ENCODE results near the gene TMEM209. TPM values are rescaled to one million over a fixed set of nuclear protein-coding genes. Genes with fewer than 3 reads are reported as not detected.
A peak's percentile ranks its signal among the peaks of the same experiment; 100 is the strongest.

Gene TMEM209
- polyA plus RNA-seq, 2 of the 4 experiments (the other 2 are of a cell fraction), result 12.8 to 36.6 TPM

DNA sequence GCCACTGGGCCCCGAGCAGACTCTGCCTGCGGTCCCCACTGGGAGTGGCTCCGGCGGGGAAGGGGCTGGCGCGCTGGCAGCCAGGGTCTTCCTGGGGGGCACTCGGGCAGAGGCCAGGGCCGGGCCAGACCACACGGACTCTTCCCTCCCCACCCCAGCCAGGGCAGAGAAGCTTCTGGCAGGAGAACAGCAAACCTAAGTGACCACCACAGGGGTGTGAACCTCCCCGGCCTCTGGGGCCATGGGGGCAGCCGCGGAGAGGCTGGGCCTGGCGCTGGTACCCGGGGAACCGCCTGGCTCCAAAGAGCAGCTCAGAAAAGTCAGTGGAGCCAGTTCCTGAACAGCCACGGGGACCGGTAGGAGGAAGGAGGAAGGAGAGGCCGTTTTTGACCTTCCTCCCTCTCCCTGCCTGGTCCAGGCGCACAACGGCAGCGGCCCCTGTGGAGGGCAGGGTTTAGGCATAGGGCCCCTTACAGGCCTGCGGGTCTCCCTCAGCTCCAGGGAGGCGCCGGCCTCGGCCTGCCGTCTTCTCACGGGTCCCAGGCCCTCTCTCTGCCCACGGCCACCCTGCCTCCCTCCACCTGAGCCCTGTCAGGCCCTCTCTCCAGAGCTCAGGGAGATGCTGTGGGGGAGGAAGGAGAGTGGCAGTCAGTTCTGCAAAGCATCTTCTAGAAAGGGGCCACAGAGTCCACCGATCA is 51.8 kb downstream of the TMEM209 start:
- no peak overlapping the region for H3K4me3 ChIP-seq
- ChIA-PET POLR2A (no interaction called here), CTCF (no interaction called here)
- peaks cover 10% of the 10 kb centered on the region for H3K9me3 ChIP-seq
- FAIRE-seq (no peak), DNase-seq (ENCODE audit: low read depth in 1 of 2, low spot score in 1 of 2) (no peak), ATAC-seq (peak; percentile 37 to 40; a peak in 4 of 6 replicates)
- no peak overlapping the region for H3K27ac ChIP-seq
- TF ChIP-seq ZSCAN20 (CRISPR knock-in tag; IDR thresholded peaks at IDR 0.05), result no peak
- TF ChIP-seq RARB (CRISPR knock-in tag; IDR thresholded peaks at IDR 0.05), result no peak
- TF ChIP-seq, protein P1, sequence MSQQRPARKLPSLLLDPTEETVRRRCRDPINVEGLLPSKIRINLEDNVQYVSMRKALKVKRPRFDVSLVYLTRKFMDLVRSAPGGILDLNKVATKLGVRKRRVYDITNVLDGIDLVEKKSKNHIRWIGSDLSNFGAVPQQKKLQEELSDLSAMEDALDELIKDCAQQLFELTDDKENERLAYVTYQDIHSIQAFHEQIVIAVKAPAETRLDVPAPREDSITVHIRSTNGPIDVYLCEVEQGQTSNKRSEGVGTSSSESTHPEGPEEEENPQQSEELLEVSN (IDR thresholded peaks at IDR 0.05; ENCODE audit: borderline replicate concordance, low read depth), result no peak
- TF ChIP-seq, protein P2, sequence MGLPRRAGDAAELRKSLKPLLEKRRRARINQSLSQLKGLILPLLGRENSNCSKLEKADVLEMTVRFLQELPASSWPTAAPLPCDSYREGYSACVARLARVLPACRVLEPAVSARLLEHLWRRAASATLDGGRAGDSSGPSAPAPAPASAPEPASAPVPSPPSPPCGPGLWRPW (IDR thresholded peaks at IDR 0.05), result no peak
- TF ChIP-seq RFX5 (IDR thresholded peaks at IDR 0.05), result no peak
- no peak overlapping the region for H3K4me2 ChIP-seq
- H3K4me1 ChIP-seq, result no peaks in the 10 kb centered on the region
- WGBS (ENCODE audit: missing lambda C conversion rate), result 89% methylated on average over 14 of the region's 29 CpGs

DNA sequence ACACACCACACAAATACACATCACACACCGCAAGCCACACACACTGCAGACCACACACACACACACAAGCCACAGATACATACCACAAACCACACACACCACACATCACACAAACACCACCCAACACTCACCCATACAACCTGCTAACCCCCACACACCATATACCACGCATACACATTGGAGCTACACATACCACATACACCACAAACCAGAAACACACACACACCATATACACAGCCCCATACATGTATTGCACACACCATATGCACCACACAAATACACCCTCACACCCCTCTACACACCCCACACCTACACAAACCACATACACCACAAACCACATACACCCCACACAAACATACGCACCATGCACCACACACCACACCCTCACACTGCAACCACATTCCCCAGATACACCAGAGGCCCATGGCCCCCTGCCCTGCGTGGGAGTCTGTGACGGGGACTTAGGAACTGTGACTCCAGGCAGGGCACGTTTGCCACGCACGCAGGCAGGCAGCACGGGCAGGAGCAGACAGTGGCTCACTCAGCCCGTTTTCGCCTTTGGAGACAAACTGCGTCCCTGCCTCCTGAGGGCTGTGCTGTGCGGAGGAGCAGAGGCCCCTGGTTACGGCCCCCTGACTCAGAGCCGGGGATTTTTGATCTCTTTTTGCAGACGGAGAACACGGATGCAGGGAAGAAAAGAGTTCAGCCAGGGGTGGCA is 52.6 kb downstream of the TMEM209 start:
- 96% methylated on average over 15 of the region's 17 CpGs for WGBS (ENCODE audit: missing lambda C conversion rate)
- POLR2A ChIA-PET, result no interaction called here
- FAIRE-seq (no peak), ATAC-seq (no peak), DNase-seq (ENCODE audit: low read depth in 1 of 2, low spot score in 1 of 2) (no peak)
- Histone ChIP-seq H3K9me3 (peaks cover 10% of the 10 kb centered on the region), H3K4me2 (no peak overlapping the region), H3K27ac (no peak overlapping the region), H3K4me1 (no peaks in the 10 kb centered on the region), H3K4me3 (no peak overlapping the region)
- CTCF ChIA-PET, result no interaction called here
- TF ChIP-seq MYC (IDR thresholded peaks at IDR 0.05; ENCODE audit: borderline replicate concordance, low read length) (no peak), JUN (IDR thresholded peaks at IDR 0.05) (no peak), NPAS2 (CRISPR knock-in tag; IDR thresholded peaks at IDR 0.05; ENCODE audit: borderline replicate concordance) (no peak), NR3C1 (IDR thresholded peaks at IDR 0.05) (no peak), CBX2 (IDR thresholded peaks at IDR 0.05; ENCODE audit: borderline replicate concordance, low read depth) (no peak), EHF (CRISPR knock-in tag; IDR thresholded peaks at IDR 0.05) (no peak), GATA3 (IDR thresholded peaks at IDR 0.05; ENCODE audit: borderline replicate concordance) (no peak), HDAC2 (IDR thresholded peaks at IDR 0.05) (no peak), EHMT2 (IDR thresholded peaks at IDR 0.05; ENCODE audit: low read depth) (no peak), RFX5 (IDR thresholded peaks at IDR 0.05) (no peak), FOSB (CRISPR knock-in tag; IDR thresholded peaks at IDR 0.05) (no peak), SREBF2 (IDR thresholded peaks at IDR 0.05) (no peak), HOXA7 (CRISPR knock-in tag; IDR thresholded peaks at IDR 0.05) (no peak), FOSL2 (IDR thresholded peaks at IDR 0.05) (no peak), FOSL2 (CRISPR knock-in tag; IDR thresholded peaks at IDR 0.05) (no peak), POLR2AphosphoS2 (conservative IDR thresholded peaks at IDR 0.05; ENCODE audit: low read length) (no peak)

DNA sequence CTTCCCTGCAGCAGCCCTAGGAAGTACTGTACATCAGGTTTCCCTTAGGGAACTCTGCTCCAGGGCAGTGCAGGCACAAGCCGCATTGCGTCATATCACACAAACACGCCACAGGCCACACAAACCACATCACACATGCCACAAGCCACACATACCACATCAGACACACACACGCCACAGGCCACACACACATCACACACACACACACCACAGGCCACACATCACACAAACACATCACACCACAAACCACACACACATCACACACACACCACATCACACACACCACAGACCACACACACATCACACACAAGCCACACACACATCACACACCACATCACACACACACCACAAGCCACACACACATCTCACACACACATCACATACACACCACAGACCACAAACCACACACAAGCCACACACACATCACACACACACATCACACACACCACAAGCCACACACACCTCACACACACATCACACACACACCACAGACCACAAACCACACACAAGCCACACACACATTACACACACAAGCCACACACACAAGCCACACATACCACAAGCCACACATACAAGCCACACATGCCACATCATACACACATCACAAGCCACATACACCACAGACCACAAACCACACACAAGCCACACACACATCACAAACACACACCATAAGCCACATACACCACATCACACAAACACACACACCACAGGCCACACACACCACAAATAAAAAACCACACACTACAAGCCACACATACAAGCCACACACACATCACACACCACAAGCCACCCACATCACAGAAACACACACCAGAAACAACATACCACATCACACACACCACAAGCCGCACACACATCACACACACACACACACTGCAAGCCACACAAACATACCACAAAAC is 53.4 kb downstream of the TMEM209 start:
- ChIA-PET POLR2A (interaction anchor here (0.7 kb wide), 1 partner anchor 853 kb away, joined by 6 read pairs; no protein-coding TSS in a partner anchor), CTCF (no interaction called here)
- no peak for ATAC-seq
- H3K4me3 ChIP-seq, result no peak overlapping the region
- H3K4me2 ChIP-seq, result no peak overlapping the region
- no peaks in the 10 kb centered on the region for H3K4me1 ChIP-seq
- H3K9me3 ChIP-seq, result peaks cover 9% of the 10 kb centered on the region
- no peak overlapping the region for H3K27ac ChIP-seq
- TF ChIP-seq CEBPB (IDR thresholded peaks at IDR 0.05), result peak; percentile 14 to 52; a peak in 1 of 4 replicates
- TF ChIP-seq EP300 (IDR thresholded peaks at IDR 0.05), result no peak
- TF ChIP-seq, protein P3, sequence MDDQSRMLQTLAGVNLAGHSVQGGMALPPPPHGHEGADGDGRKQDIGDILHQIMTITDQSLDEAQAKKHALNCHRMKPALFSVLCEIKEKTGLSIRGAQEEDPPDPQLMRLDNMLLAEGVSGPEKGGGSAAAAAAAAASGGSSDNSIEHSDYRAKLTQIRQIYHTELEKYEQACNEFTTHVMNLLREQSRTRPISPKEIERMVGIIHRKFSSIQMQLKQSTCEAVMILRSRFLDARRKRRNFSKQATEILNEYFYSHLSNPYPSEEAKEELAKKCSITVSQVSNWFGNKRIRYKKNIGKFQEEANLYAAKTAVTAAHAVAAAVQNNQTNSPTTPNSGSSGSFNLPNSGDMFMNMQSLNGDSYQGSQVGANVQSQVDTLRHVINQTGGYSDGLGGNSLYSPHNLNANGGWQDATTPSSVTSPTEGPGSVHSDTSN (IDR thresholded peaks at IDR 0.05), result no peak
- no peak for TF ChIP-seq BHLHE40 (IDR thresholded peaks at IDR 0.05; ENCODE audit: low read depth, low read length)
- TF ChIP-seq RFX5 (IDR thresholded peaks at IDR 0.05), result no peak
- no peak for TF ChIP-seq ESRRA (IDR thresholded peaks at IDR 0.05; ENCODE audit: borderline replicate concordance, low read length)
- no peak for TF ChIP-seq CBX2 (IDR thresholded peaks at IDR 0.05; ENCODE audit: borderline replicate concordance, low read depth)
- DNase-seq (ENCODE audit: low read depth in 1 of 2, low spot score in 1 of 2), result peak in 1 of 2 experiments; percentile 29
- WGBS (ENCODE audit: missing lambda C conversion rate), result 95% methylated on average over 5 of the region's 5 CpGs
- no peak for FAIRE-seq

Data from A549 (cell line).